Measurements from ENCODE around the gene AGRP.
A peak's percentile ranks its signal among the peaks of the same experiment; 100 is the strongest.
"Not testable (repeated sequence)": the region's sequence is repeated elsewhere in the genome, so short reads cannot be mapped to it uniquely, and the experiment has no call there.

AGRP gene

DNA sequence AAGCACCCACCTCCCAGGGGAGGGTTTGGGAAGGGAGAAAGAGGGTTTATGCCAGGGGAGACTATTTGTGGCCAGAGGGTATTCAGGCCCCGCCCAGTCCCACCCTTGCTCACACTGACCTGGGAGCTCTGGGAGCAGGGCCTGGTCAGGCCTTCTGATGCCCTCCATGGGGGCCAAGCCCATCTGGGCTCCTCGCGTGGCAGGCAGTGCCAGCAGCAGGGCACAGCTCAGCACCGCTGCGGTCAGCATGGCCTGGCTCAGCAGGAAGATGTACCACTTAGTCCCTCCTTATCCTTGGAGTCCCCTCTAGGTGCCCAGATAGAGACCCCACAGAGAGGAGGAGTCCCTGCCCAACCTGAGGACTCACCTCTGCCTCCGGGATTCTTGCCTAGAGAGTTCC, at the start of gene AGRP:
Gene AGRP (minus strand): TSS at position 398 of the 400 bp plus-strand sequence. CDS start 149 bp downstream, at position 249.
- DNase-seq (ENCODE audit: low spot score), result no peak

- no peak for DNase-seq (ENCODE audit: low spot score)
Observed at GRCh38 chr16:67531247-67531646, 47.9 kb upstream of the AGRP start.

GRCh38 chr16:67530013-67530939, 46.9 kb upstream of the AGRP start:
- no peak for DNase-seq (ENCODE audit: low spot score)

- DNase-seq (ENCODE audit: low spot score), result no peak
Observed at GRCh38 chr16:67529582-67530012, 46.2 kb upstream of the AGRP start.

- DNase-seq (ENCODE audit: low spot score), result no peak
Observed at GRCh38 chr16:67528870-67529581, 45.7 kb upstream of the AGRP start.

DNA sequence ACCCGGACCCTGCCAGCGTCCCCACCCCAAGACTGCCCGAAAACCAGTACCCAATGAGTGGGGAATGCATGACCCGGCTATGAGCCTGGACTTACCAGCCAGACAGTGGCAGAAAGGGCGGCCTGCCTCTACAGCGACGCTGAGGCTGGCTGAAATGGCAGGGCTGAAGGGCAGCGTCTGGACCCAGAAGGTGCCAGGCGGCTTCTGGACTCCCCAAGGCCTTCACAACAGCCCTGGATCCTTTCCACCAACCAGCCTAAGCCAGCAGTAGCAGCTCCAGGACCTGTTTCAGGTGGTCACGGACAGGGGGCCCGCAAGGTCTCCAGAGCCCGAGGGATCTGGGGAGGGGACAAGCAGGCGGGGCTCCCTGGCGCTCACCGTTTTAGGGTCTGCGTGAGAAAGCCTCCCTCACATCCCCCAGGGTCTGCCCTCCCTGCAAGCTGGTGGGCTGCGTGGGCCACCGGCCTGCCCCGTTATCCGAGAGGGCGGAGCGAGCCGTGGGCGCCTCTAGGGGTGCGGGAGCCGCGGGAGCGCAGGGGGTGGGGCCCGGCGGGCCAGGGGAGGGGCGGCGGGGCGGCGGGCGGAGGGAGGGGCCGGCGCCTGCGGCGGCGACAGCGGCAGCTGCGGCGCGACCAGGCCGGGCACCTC, 45.0 kb upstream of the AGRP start, which contains the start of gene RIPOR1:
Gene RIPOR1 (plus strand): TSS at position 608 of the 648 bp plus-strand sequence. CDS start 9,618 bp downstream, outside the sequence.
- DNase-seq (ENCODE audit: low spot score), result no peak

DNA sequence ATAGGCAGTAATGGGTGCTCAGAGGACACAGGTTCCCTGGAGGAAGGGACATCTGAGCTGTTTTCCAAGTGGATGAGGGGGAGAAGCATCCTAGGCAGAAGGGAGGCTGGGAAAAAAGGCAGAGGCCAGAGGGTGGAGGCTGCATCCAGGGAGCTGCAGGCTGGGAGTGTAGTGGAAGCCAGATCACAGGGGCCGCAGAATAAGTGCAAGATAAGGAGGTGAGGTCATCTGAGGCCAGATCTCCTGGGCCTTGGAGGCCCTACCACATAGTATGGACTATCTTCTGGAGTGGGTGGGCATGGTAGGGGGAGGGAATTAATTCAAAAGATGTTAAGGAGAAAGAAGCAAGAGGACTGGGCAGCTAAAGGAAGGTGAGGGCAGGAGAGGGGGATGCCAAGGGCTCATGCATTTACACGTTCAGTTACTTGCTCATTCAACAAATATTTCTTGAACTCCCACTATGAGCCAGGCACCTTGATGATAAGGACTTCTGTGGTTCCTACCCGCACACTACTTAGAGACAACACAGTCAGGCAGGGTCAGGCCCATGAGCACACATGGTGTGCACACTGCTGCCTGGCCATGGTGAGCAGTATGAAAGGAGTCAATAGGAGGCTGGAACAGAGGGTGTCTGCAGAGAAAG, 42.9 kb upstream of the AGRP start:
- no peak for DNase-seq (ENCODE audit: low spot score)

DNA sequence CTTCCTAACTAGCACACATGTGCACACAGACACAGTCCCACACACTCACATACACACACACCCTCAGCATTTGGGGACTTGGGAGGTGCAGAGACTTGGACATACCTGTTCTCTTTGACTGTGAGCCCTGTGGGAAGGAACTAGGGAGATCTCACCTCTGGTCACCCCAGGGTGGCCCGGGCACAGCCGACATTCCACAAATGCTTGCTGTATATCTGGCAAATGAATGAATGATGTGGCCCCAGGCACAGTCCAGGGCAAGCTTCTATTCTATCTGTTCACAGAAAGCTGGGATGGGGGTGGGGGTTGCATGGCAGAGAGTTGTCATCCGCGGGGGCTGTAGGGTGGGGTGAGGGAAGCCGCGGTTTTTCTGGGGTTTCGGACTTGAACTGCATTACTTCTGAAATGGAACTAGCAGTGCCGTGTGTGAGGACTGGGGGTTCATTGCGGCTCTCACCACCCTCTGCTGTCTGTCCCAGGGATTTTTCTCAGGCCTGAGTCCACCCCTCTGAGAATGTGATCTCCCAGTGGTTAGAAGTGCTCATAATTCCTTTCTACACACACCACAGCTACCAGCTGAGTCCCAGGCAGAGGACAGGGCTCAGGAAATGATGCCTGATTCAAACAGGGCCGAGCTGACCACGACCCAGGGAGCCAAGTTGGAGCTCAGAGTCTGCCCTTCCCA, 42.0 kb upstream of the AGRP start:
- DNase-seq (ENCODE audit: low spot score), result no peak

- DNase-seq (ENCODE audit: low spot score), result peak; percentile 92
Observed at GRCh38 chr16:67521095-67521804, 37.9 kb upstream of the AGRP start.

DNA sequence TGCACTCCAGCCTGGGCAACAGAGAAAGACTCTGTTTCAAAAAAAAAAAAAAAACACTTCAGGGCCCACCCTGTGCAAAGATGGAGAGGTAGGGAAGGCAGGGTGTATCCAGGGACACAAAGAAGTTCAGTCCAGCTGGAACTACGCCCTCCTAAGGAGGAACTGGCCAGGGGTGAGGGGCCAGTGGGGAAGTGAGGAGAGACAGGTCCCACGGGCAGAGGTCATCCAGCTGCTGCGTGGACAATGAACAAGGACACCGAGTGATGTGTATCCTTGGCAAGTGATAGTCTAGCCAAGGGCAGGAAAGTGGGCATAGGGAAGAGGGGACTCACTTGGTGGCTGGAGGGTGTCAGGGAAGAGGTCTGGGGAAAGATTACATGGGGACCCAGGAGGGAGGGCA, 35.9 kb upstream of the AGRP start:
- no peak for DNase-seq (ENCODE audit: low spot score)

DNA sequence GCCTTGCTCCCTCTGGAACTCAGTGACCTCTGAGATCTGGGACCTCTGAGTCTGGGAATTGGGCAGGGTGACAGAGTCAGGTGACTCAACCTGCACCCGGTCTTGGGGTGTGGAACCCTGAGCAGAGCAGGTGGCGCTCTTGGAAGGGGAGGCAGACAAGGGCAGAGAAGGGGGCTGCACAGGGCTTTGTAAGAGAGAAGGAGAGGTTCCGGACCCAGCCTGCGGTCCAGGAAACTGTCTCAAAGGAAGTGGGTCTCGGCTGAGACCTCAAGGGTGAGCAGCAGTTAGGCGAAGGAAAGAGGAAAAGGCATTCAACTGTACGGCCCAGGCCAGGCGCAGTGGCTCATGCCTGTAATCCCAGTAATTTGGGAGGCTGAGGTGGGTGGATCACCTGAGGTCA, 35.3 kb upstream of the AGRP start:
- no peak for DNase-seq (ENCODE audit: low spot score)

DNA sequence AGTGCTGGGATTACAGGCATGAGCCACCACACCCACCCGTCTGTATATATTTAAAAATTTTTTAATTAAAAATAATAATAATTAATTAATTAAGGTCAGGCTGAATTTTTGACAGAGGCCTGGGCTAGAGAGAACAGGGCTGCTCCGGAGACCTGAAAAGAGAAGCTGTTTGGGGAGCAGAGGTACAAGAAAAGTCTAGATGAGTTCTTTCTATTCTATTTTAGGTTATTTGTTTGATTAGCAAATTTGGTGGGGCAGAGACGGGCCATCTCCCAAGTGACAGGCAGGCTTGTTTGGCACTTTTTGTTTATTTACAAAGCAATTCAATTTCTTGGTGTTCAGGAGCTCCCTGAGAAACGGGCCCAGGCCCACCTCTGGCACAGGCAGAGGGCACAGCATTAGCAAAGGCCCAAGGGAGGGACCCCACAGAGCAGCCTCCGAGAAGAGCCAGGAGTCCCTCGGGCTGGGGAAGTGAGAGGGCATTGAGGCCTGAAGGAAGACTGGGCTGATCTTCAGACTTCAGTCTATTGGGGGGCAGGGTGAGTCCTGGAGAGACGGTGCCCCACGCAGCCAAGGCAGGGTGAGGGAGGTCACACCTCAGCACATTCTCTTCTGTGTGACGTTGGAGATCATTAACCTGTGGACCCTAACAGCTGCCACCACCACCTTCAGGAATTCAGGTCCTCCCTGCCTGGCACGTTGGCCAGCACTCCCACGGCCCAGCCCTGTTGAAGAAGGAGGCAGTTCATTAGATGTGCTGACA, 34.5 kb upstream of the AGRP start:
- DNase-seq (ENCODE audit: low spot score), result no peak

DNA sequence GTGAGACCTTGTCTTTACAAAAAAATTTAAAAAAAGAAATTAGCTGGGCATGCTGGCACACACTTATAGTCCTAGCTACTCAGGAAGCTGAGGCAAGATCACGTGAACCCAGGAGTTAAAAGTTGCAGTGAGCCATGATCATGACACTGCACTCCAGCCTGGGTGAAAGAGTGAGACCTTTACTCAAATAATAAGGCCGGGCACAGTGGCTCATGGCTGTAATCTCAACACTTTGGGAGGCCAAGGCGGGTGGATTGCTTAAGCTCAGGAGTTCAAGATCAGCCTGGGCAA, 33.8 kb upstream of the AGRP start:
- DNase-seq (ENCODE audit: low spot score), result no peak

DNA sequence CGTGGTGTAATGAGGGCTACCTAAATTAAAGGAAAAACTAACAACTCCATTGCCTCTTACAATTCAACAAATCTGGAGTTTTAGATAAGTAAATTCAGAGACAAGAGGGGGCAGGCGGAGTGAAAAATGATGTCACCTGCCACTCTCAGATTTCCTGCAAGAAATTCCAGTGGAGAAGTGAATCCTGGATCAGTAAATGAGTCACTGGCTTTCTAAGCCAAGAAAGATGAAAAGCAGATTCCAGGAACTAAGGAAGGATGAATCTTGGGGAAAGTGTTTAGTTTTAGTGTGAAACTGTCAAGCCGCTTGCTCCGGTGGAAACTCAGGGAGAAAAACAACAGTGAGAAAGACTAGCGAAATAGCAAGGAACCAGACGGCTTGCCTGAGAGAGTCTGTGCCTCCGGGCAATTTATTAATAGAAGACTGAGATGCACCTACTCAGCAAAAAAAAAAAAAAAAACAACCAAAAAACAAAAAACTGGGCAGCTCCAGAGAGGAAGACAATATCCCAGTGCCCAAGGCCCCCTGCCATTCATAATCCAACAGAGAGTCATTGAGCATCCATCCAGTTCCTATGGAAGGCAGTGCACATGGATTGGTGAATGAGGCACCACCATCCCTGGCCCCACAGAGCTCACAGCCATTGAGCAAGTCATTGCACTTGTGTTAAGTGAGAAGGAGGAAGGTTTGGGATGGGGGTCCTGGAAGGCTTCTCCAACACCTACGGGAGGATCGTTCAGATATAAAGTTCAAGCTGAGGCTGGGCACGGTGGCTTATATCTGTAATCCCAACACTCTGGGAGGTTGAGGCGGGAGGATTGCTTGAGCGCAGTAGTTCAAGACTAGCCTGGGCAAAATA, 33.2 kb upstream of the AGRP start:
- DNase-seq (ENCODE audit: low spot score), result no peak

- DNase-seq (ENCODE audit: low spot score), result no peak
Observed at GRCh38 chr16:67514382-67514828, 31.1 kb upstream of the AGRP start.

DNA sequence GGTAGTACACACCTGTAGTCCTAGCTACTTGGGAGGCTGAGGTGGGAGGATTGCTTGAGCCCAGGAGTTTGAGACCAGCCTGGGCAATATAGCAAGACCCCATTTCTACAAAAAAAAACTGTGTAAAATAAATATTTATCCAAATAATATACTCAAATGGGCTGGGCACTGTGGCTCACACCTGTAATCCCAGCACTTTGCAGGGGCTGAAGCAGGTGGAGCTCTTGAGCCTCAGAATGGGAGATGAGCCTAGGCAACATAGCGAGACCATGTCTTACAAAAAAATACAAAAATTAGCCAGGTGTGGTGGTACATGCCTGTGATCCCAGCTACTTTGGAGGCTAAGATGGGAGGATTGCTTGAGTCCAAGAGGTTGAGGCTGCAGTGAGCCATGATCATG, 30.5 kb upstream of the AGRP start:
- not testable (repeated sequence) for DNase-seq (ENCODE audit: low spot score)

DNA sequence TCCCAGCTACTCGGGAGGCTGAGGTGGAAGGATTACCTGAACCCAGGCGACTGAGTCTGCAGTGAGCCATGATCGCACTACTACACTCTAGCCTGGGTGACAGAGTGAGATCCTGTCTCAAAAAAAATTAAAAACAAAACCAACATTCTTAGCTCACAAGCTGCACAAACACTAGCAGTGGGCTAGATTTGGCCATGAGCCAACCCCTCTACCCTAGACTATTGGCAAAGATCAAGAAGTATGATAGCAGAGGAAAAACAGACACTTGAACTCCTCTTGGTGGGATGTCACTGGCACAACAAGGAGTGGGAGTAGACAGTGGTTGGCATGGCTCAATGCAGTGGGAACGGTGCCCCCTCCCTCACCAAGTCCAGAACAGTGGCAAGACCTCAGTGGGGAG, 25.7 kb upstream of the AGRP start:
- DNase-seq (ENCODE audit: low spot score), result no peak

DNA sequence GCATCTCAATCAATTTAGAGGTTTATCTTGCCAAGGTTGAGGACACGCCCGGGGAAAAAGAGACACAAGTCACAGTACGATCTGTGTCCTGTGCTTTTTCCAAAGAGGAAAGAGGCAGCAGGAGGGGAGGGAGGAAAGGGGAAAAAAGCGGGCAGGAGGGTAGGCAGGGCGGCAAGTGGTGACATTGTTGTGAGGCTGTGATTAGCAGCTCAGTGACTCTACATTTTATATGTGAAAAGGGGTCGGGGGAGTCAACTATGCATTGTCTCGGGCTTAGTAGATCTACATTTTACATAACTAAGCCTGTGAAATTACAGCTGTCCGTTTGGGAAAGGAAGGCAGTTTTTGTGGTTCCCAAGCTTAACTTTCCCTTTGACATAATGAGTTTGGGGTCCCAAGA, 23.1 kb upstream of the AGRP start:
- no peak for DNase-seq (ENCODE audit: low spot score)
